Measurements from ENCODE around the gene PRM1. TPM values are rescaled to one million over a fixed set of nuclear protein-coding genes. Genes with fewer than 3 reads are reported as not detected.

PRM1 gene
- total RNA-seq, 1 experiment from 2014 or later, result 0.48 TPM

- TF ChIP-seq, protein P1, sequence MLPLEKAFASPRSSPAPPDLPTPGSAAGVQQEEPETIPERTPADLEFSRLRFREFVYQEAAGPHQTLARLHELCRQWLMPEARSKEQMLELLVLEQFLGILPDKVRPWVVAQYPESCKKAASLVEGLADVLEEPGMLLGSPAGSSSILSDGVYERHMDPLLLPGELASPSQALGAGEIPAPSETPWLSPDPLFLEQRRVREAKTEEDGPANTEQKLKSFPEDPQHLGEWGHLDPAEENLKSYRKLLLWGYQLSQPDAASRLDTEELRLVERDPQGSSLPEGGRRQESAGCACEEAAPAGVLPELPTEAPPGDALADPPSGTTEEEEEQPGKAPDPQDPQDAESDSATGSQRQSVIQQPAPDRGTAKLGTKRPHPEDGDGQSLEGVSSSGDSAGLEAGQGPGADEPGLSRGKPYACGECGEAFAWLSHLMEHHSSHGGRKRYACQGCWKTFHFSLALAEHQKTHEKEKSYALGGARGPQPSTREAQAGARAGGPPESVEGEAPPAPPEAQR (CRISPR knock-in tag; IDR thresholded peaks at IDR 0.05), result no peak
- TF ChIP-seq ATF3 (CRISPR knock-in tag; conservative IDR thresholded peaks at IDR 0.05) (no peak), ZNF416 (CRISPR knock-in tag; IDR thresholded peaks at IDR 0.05) (no peak), ZNF423 (CRISPR knock-in tag; IDR thresholded peaks at IDR 0.05) (no peak), MYBL2 (CRISPR knock-in tag; IDR thresholded peaks at IDR 0.05) (no peak), GABPB1 (CRISPR knock-in tag; IDR thresholded peaks at IDR 0.05) (no peak), ZNF425 (CRISPR knock-in tag; conservative IDR thresholded peaks at IDR 0.05) (no peak), ZNF138 (CRISPR knock-in tag; conservative IDR thresholded peaks at IDR 0.05) (no peak), ELF4 (CRISPR knock-in tag; IDR thresholded peaks at IDR 0.05; ENCODE audit: low read depth) (no peak), ZNF532 (CRISPR knock-in tag; IDR thresholded peaks at IDR 0.05; ENCODE audit: borderline replicate concordance) (no peak), ZNF396 (CRISPR knock-in tag; IDR thresholded peaks at IDR 0.05; ENCODE audit: borderline replicate concordance) (no peak)
- TF ChIP-seq, protein P2, sequence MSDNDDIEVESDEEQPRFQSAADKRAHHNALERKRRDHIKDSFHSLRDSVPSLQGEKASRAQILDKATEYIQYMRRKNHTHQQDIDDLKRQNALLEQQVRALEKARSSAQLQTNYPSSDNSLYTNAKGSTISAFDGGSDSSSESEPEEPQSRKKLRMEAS (CRISPR knock-in tag; IDR thresholded peaks at IDR 0.05), result no peak
- TF ChIP-seq, protein P3, sequence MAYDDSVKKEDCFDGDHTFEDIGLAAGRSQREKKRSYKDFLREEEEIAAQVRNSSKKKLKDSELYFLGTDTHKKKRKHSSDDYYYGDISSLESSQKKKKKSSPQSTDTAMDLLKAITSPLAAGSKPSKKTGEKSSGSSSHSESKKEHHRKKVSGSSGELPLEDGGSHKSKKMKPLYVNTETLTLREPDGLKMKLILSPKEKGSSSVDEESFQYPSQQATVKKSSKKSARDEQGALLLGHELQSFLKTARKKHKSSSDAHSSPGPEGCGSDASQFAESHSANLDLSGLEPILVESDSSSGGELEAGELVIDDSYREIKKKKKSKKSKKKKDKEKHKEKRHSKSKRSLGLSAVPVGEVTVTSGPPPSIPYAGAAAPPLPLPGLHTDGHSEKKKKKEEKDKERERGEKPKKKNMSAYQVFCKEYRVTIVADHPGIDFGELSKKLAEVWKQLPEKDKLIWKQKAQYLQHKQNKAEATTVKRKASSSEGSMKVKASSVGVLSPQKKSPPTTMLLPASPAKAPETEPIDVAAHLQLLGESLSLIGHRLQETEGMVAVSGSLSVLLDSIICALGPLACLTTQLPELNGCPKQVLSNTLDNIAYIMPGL (CRISPR knock-in tag; IDR thresholded peaks at IDR 0.05), result no peak
Observed at GRCh38 chr16:11232302-11232851, 48.8 kb downstream of the PRM1 start (continued).

GRCh38 chr16:11231367-11231970 is 49.7 kb downstream of the PRM1 start:
- H3K4me1 Mint-ChIP-seq, result peaks cover 7% of the 10 kb centered on the region; the same call in 1 of the 2 replicates
- H3K27me3 Mint-ChIP-seq (ENCODE audit: low read depth), result no peaks in the 10 kb centered on the region
- TF ChIP-seq, protein P2 (CRISPR knock-in tag; IDR thresholded peaks at IDR 0.05), result peak; percentile 35; the same call in 1 of the 2 replicates
- no peak for TF ChIP-seq SMAD4 (CRISPR knock-in tag; IDR thresholded peaks at IDR 0.05)
- ChIA-PET CTCF (no interaction called here), POLR2A (no interaction called here)
- H3K36me3 Mint-ChIP-seq, result no peaks in the 10 kb centered on the region
- ATAC-seq, result no peak
- H3K4me3 Mint-ChIP-seq, result no peak overlapping the region
- H3K27ac Mint-ChIP-seq, result peak overlapping the region; percentile 22; the same call in 1 of the 2 replicates
- no peak for DNase-seq (ENCODE audit: low spot score)
- no peaks in the 10 kb centered on the region for H3K9me3 Mint-ChIP-seq

Small RNAs within 50 kb of the gene (microRNA-seq; reads per million reads assigned to microRNA genes)
- not detected for gene MIR548H2 (ENCODE audit: borderline number of aligned reads)

Other genes with a start within 250 kb of the PRM1 start
- gene SOCS1, start 25.1 kb downstream of the PRM1 start, total RNA-seq (2021), result 62.3 to 67.1 TPM (median 62.5 TPM) in 3 replicates
- not detected in 3 replicates for gene TNP2, start 12.0 kb downstream of the PRM1 start, total RNA-seq (2021)
- gene PRM3, start 7.7 kb downstream of the PRM1 start, total RNA-seq (2021), result not detected in 3 replicates
- not detected in 3 replicates for gene PRM2, start 4.8 kb downstream of the PRM1 start, total RNA-seq (2021)
- gene RMI2, start 64.1 kb upstream of the PRM1 start, total RNA-seq (2021), result 77.2 to 83.4 TPM (median 79.0 TPM) in 3 replicates

Data from WTC11 (cell line).